Immature natural killer cell (primary cell): Measurements from ENCODE around the gene IPO7. TPM values are rescaled to one million over a fixed set of nuclear protein-coding genes. Genes with fewer than 3 reads are reported as not detected.
A peak's percentile ranks its signal among the peaks of the same experiment; 100 is the strongest.
"Not testable (repeated sequence)": the region's sequence is repeated elsewhere in the genome, so short reads cannot be mapped to it uniquely, and the experiment has no call there.

ENCODE experiments used
- DNase-seq, 3 donors: peaks; one replicate each; pipeline ENCODE4 v3.0.0; 2022; ENCODE audit warnings: mixed read lengths in 1 of 3
- H3K27ac Mint-ChIP-seq, 6 donors: one replicate each; pipeline ENCODE4 v1.8.0; 2020; ENCODE audit warnings: mixed read lengths in 6 of 6, mild to moderate bottlenecking in 5 of 6, inconsistent platforms in 4 of 6, moderate library complexity in 3 of 6
- H3K27me3 Mint-ChIP-seq, 3 donors: one replicate each; pipeline ENCODE4 v1.8.0; 2020 to 2021; ENCODE audit warnings: low read depth in 3 of 3, mild to moderate bottlenecking in 3 of 3, mixed read lengths in 3 of 3, moderate library complexity in 3 of 3, inconsistent platforms in 1 of 3
- H3K36me3 Mint-ChIP-seq, 3 donors: one replicate each; pipeline ENCODE4 v1.8.0; 2020; ENCODE audit warnings: mixed read lengths in 3 of 3, inconsistent platforms in 2 of 3, mild to moderate bottlenecking in 2 of 3
- H3K4me1 Mint-ChIP-seq, 2 donors: one replicate each; pipeline ENCODE4 v1.8.0; 2020; ENCODE audit warnings: inconsistent platforms in 2 of 2, mild to moderate bottlenecking in 2 of 2, mixed read lengths in 2 of 2, moderate library complexity in 1 of 2
- H3K4me3 Mint-ChIP-seq, 5 donors: one replicate each; pipeline ENCODE4 v1.8.0; 2020; ENCODE audit warnings: mild to moderate bottlenecking in 5 of 5, mixed read lengths in 5 of 5, inconsistent platforms in 3 of 5, moderate library complexity in 3 of 5
- H3K9me3 Mint-ChIP-seq, 6 donors: one replicate each; pipeline ENCODE4 v1.8.0; 2020; ENCODE audit warnings: mild to moderate bottlenecking in 6 of 6, mixed read lengths in 6 of 6, inconsistent platforms in 4 of 6, moderate library complexity in 3 of 6
- polyA plus RNA-seq, 3 donors: library from polyadenylated mRNA; unstranded; fragments of 300-500 nt; fragmentation: Illumina TruSeq; gene quantifications; one replicate each; pipeline ENCODE4 v1.2.3, GENCODE V29; 2021

Gene IPO7
- polyA plus RNA-seq, 3 donors from 2014 or later = 4.1 to 8.6 (median 4.9) TPM

DNA sequence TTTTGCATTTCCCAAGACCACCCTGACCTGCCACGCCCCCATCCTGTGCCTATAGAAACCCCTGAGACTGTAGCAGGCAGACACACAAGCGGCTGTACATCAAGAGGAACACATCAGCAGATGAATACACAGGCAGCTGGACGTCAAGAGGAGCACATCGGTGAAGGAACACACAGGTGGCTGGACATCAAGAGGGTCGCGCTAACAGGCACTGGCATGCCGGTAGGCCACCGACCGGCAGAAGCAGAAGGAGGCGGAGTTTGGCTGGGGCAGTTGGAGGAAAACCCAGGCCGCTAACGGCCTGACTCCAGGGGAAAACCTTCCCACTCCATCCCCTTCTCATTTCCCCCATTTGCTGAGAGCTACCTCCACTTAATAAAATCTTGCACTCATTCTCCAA, 5.4 kb upstream of the IPO7 start:
- no peak for DNase-seq
- Mint-ChIP-seq H3K27me3 (peaks cover 0 to 2% (median 0%) of the 10 kb centered on the region in 3 donors), H3K9me3 (no peaks in the 10 kb centered on the region), H3K27ac (no peak overlapping the region), H3K36me3 (no peaks in the 10 kb centered on the region), H3K4me1 (peaks cover under 1 to 1% of the 10 kb centered on the region in 2 donors), H3K4me3 (no peak overlapping the region)

DNA sequence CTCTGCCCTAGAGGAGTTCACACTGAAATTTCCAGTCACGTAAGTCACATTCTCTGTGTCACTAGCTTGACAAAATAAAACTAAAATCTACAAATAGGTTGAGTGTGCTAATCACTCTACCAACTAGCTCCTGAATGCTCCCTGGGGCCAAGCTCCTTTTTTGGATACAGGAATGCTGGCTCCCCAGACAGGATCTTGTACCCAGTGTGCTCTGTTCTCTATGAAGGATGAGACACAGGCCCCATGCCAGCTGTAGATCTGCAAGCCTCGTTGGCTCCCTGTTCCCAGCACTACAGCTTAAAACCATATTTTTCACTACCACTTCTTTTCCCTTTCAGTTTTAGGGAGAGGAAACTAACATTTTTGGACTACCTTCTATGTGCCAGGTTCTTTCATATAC, 3.7 kb upstream of the IPO7 start:
- no peak overlapping the region for H3K4me3 Mint-ChIP-seq
- peaks cover 16% of the 10 kb centered on the region in 2 donors for H3K4me1 Mint-ChIP-seq
- H3K27ac Mint-ChIP-seq = no peak overlapping the region
- peaks cover 0 to 7% (median 0%) of the 10 kb centered on the region in 3 donors for H3K27me3 Mint-ChIP-seq
- no peaks in the 10 kb centered on the region for H3K9me3 Mint-ChIP-seq
- no peak for DNase-seq
- no peaks in the 10 kb centered on the region for H3K36me3 Mint-ChIP-seq

DNA sequence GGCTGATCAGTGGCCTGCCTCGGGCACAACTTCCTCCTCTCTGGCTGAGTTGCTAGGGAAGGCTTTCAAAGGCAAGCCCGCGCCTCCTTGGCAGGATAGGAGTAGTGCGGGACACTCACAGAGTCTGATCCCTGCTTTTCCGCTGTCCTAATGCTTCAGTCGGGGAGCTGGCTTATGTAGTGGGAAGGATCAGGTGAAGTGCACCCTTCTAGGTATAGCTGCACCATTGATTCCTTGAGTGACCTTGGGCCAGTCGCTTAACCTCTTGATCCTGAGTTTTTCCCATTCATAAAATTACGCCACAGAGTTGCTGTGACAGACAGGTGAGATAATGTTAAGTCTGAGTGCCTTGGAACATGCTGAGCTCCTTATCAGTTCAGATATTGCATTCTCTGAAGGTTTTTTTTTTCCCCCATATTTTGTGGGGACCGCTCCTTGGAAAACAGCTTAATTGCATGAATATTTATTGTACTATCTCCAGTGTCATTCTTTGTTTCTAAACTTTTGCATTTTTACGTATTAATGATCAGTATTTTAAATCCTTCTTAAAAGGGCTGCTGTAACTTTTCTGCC, 961 bp downstream of the IPO7 start:
- H3K27ac Mint-ChIP-seq = peak overlapping the region; percentile 84 to 94 (median 92)
- no peaks in the 10 kb centered on the region for H3K9me3 Mint-ChIP-seq
- peak overlapping the region; percentile 91 to 97 (median 96) for H3K4me3 Mint-ChIP-seq
- H3K36me3 Mint-ChIP-seq = no peaks in the 10 kb centered on the region
- no peak for DNase-seq
- H3K4me1 Mint-ChIP-seq = peaks cover 39 to 45% of the 10 kb centered on the region in 2 donors
- peaks cover 0 to 5% (median 3%) of the 10 kb centered on the region in 3 donors for H3K27me3 Mint-ChIP-seq

DNA sequence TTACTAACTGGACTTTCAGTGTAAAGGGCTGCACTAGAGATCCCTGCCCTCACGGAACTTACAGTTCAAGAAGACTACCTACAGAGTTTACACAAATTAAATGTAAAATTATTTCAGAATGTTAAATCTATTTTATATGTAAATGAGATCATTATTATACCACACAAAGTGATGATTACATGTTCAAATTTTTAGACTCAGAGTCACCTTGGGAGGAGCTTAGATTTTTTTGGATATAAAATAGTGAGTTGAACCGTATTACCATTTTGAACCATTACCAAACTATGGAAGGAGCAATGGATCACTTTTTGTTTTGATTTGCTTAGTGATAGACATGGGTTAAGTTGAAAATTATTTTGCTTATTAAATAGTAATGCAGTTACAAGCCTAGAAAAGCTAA, 1.6 kb downstream of the IPO7 start:
- Mint-ChIP-seq H3K36me3 (no peaks in the 10 kb centered on the region), H3K27me3 (peaks cover 0 to 5% (median 3%) of the 10 kb centered on the region in 3 donors), H3K27ac (peak overlapping the region in 1 of 6 donors; percentile 90), H3K4me3 (peak overlapping the region in 4 of 5 donors; percentile 91 to 97 (median 96)), H3K9me3 (no peaks in the 10 kb centered on the region), H3K4me1 (peaks cover 39 to 45% of the 10 kb centered on the region in 2 donors)
- DNase-seq = no peak

DNA sequence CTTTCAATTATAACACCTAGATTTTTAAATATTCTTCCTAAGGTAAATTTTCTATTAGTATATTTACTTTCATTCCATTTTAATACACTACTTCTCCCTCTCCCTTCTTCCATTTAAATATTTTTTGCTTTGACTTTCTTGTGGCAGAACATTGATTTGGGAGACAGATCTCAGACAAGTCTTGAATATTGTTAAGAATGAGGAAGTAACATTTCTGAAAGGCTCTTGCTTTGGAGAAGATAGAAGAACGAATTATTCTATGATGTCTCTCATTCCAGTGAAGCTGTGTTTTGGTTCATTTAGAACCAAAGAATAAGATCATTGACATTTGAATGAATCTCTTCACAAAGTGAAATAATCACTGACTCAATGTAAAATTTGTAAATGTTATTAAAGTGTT, 2.4 kb downstream of the IPO7 start:
- H3K9me3 Mint-ChIP-seq = no peaks in the 10 kb centered on the region
- H3K4me3 Mint-ChIP-seq = peak overlapping the region in 3 of 5 donors; percentile 3 to 33 (median 8)
- H3K4me1 Mint-ChIP-seq = peaks cover 42 to 45% of the 10 kb centered on the region in 2 donors
- no peaks in the 10 kb centered on the region for H3K36me3 Mint-ChIP-seq
- H3K27ac Mint-ChIP-seq = peak overlapping the region in 5 of 6 donors; percentile 2 to 57 (median 14)
- DNase-seq = no peak
- H3K27me3 Mint-ChIP-seq = peaks cover 0 to 5% (median 3%) of the 10 kb centered on the region in 3 donors

DNA sequence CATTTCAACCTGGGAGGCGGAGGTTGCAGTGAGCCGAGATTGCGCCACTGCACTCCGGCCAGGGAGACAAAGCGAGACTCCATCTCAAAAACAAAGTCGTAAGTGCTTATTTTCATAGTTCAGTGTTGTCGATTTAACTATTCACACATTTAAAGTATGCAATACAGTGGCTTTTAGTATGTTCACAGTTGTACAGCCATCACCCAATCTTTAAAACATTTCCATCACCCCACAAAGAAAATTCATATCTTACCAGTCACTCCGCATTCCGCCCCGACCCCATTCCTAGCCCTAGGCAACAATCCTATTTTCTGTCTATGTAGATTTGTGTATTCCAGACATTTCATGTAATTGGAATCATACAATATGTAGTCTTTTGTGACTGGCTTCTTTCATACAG, 11.9 kb downstream of the IPO7 start:
- peaks cover 0 to 4% (median 2%) of the 10 kb centered on the region in 3 donors for H3K27me3 Mint-ChIP-seq
- H3K4me3 Mint-ChIP-seq = no peak overlapping the region
- no peak overlapping the region for H3K27ac Mint-ChIP-seq
- peaks cover 49 to 73% of the 10 kb centered on the region in 2 donors for H3K4me1 Mint-ChIP-seq
- H3K36me3 Mint-ChIP-seq = no peaks in the 10 kb centered on the region
- no peaks in the 10 kb centered on the region for H3K9me3 Mint-ChIP-seq
- DNase-seq = no peak

DNA sequence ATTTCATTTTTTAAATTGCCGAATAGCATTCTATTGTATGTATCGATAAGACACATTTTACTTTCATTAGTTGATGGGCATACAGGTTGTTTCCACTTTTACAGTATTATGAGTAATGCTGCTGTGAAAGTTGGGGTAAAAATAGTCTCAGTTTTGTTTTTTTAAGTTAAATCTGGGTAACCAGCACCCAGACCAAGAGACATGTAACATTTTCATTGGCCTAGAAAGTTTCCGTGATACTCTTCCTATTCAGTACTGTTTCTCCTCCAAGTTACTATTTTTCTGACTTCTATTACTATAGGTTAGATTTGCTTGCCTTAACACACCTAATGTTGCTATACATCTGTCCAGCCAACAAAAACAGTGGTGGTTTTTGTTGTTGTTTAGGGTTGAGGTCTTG, 12.3 kb downstream of the IPO7 start:
- Mint-ChIP-seq H3K4me3 (no peak overlapping the region), H3K36me3 (no peaks in the 10 kb centered on the region), H3K27ac (peak overlapping the region in 1 of 6 donors; percentile 18), H3K27me3 (peaks cover 0 to 4% (median 2%) of the 10 kb centered on the region in 3 donors), H3K4me1 (peaks cover 47 to 75% of the 10 kb centered on the region in 2 donors), H3K9me3 (no peaks in the 10 kb centered on the region)
- DNase-seq = no peak

DNA sequence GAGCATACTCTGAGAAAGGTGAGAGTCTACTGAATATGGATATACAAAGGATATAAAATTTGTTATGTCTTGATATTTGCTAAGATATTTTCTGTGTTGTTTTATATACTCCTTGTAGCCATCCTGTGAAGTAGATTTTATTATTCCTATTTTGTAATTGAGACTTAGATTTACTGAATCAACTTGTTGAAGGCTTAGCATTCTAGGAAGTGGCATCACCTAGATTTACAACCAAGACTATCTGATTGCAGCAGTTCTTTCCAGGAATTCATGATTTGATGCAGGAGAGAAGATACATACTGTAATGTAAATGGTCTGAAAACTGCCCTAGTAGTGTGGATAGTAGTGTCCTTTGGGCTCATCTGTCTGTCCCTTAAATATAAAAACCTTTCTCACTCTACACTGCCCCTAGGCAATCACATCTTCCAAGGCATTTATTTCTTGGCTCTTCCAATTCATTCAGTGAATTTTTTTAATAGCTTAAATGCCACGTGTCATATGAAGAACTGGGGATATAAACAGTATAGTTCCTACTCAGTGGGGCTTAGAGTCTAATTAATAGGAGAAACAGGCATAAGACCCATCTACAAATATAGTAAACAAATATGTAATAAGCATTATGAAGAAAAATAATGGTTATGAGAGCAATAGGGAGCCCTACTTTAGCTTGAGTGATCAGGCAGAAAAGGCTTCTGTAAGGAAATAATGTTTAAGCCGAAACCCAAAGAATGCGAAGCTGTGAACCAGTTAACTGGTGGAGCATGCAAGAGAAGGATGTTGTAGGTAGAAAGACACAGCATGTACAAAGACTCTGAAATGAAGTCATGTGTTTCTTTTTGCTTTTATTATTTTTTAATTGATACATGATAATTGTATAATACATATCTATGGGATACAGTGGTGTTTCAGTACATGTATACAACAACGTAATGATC, 13.6 kb downstream of the IPO7 start:
- Mint-ChIP-seq H3K27ac (peak overlapping the region in 1 of 6 donors; percentile 24), H3K36me3 (no peaks in the 10 kb centered on the region), H3K9me3 (no peaks in the 10 kb centered on the region), H3K4me3 (no peak overlapping the region), H3K27me3 (peaks cover 0 to 1% (median 1%) of the 10 kb centered on the region in 3 donors), H3K4me1 (peaks cover 41 to 77% of the 10 kb centered on the region in 2 donors)
- no peak for DNase-seq

DNA sequence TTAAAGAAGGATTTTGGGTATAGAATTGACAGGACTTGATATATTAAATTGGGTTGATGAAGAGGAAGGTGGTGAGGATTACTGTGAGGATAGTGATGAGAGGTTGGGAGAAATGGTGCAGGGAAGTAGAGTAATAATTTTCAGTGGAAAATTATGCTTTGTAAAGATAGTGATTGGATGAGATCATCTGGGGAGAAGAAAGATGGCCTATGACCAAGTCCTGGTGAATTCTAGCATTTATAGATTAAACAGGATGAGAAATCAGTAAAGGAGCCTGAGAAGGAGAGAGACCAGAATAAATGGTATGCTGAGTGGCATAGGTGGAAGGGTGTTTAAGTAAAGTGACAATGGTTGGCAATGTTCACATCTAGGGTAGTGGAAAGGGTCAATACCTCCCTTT, 15.0 kb downstream of the IPO7 start:
- no peak for DNase-seq
- no peak overlapping the region for H3K4me3 Mint-ChIP-seq
- peaks cover 32 to 69% of the 10 kb centered on the region in 2 donors for H3K4me1 Mint-ChIP-seq
- no peaks in the 10 kb centered on the region for H3K36me3 Mint-ChIP-seq
- H3K9me3 Mint-ChIP-seq = no peaks in the 10 kb centered on the region
- H3K27ac Mint-ChIP-seq = peak overlapping the region in 1 of 6 donors; percentile 13
- H3K27me3 Mint-ChIP-seq = no peaks in the 10 kb centered on the region

DNA sequence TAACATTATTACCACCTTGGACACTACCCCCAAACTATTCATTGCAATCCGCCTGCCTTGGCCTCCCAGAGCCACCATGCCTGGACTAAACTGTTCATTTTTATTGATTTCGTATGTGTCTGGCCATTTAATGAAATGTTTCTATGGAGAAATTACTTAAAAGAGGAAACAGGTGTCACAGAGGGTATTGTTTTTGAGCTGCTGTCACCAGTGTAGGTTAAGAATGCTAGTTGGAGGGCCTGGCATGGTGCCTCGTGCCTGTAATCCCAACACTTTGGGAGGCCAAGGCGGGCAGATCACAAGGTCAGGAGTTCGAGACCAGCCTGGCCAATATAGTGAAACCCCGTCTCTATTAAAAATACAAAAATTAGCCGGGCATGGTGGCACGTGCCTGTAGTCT, 17.4 kb downstream of the IPO7 start:
- not testable (repeated sequence) for DNase-seq, H3K27ac Mint-ChIP-seq, H3K36me3 Mint-ChIP-seq, H3K9me3 Mint-ChIP-seq, H3K4me3 Mint-ChIP-seq, H3K27me3 Mint-ChIP-seq
- H3K4me1 Mint-ChIP-seq = peaks cover 24 to 52% of the 10 kb centered on the region in 2 donors

DNA sequence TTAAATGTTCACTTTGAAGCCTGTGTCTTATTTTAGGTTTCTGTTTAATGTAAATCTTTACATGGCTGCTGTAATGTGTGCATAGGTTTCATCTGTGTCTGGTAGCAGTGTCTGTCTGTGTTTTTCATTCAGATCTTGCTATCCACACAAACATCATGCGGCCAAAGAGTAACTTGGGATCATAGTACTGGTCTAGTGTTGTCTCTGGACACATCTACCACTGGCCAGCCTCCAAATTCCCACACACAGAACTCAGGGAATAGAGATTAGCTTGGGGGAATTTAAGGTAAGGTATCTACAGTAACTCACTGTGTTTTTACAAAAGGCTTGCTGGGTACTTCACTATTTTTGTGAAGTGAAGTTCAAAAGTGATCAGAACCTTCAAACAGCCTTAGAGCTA, 44.3 kb downstream of the IPO7 start:
- Mint-ChIP-seq H3K4me3 (no peak overlapping the region), H3K36me3 (peaks cover 16 to 40% (median 22%) of the 10 kb centered on the region in 3 donors), H3K27ac (peak overlapping the region in 1 of 6 donors; percentile 7), H3K27me3 (peaks cover 0 to 2% (median 0%) of the 10 kb centered on the region in 3 donors), H3K9me3 (no peaks in the 10 kb centered on the region), H3K4me1 (no peaks in the 10 kb centered on the region)
- no peak for DNase-seq

DNA sequence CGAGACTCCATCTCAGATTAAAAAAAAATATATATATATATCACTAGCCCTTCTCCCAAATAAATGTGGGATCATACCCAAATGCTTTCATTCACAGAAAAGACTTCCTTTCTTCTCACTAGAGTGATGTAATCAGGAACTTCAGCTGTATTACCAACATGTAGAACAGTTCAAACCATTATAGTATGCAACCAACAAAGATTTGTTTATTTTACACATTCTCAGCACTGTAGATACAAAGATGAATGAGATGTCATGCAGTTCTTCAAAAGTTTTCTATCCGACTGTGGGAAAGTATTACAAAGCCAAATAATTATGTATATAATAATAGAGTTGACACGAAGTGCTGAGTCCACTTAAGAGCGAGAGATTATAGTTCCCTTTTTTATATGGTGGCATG, 54.2 kb downstream of the IPO7 start:
- Mint-ChIP-seq H3K27ac (no peak overlapping the region), H3K27me3 (no peaks in the 10 kb centered on the region), H3K36me3 (peaks cover 15 to 41% (median 36%) of the 10 kb centered on the region in 3 donors), H3K4me1 (no peaks in the 10 kb centered on the region), H3K4me3 (no peak overlapping the region), H3K9me3 (no peaks in the 10 kb centered on the region)
- DNase-seq = no peak

DNA sequence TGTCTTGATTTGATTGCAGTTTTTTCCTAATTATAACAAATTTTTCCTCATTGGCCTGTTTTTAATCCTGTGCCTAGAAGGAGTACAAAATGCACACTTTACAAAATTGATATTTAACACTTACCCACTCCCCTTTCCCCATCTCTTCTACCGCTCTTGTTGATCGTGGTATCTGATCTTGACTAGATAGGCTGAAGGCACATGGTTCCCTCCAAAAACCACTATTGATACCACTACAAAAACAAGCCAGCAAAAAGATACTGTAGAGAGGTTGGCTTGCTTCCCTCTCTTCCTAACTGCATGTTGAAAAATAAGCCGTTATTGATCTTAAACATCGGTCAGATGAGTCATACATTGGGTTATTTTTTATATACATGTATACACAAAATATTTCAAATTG, 61.8 kb downstream of the IPO7 start:
- H3K4me3 Mint-ChIP-seq = no peak overlapping the region

More for the DNA sequence above, 61.8 kb downstream of the IPO7 start:
- Mint-ChIP-seq H3K4me1 (no peaks in the 10 kb centered on the region), H3K36me3 (peaks cover 6 to 18% (median 15%) of the 10 kb centered on the region in 3 donors), H3K9me3 (peaks cover 0 to 4% (median 2%) of the 10 kb centered on the region in 6 donors), H3K27ac (peak overlapping the region in 2 of 6 donors; percentile 25 to 60), H3K27me3 (no peaks in the 10 kb centered on the region)
- DNase-seq = no peak
